ENCODE measurements around the gene RLF. TPM values are rescaled to one million over a fixed set of nuclear protein-coding genes. Genes with fewer than 3 reads are reported as not detected.

The RLF gene
- 14.1 and 15.1 TPM in 2 replicates for total RNA-seq

DNA sequence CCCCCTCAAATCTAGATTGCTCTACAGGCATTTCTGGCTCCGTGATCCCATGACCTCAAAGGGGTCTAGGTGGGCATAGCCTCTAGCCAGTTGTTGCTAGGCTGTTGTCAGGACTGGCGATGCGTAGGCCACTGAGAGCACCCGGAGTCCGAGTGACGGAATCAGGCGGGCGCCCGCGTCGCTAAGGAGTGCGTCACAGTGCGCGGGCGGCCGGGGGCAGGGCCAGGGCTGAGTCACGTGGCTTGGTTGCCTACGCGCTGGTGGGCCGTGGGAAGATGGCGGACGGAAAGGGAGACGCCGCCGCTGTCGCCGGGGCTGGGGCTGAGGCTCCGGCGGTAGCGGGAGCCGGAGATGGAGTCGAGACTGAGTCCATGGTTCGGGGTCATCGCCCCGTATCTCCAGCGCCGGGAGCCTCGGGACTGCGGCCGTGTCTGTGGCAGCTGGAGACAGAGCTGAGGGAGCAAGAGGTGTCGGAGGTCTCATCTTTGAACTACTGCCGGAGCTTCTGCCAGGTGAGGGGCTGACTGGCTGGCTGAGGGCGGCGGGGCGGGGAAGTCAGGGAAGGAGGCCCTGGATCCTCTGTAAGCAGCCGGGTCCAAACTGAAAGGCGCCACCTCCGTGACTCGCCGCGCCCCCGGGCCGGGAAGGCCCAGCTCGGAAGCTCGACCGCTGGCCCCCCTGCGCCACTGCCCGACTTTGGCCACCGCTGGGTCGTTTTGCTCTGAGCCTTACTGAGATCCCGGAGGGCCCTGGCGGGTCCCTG, at the start of gene RLF:
Gene RLF, plus strand, starts transcription at position 263 of the 763 bp plus-strand sequence. Its CDS starts 13 bp downstream, at position 276.

GRCh38 chr1:40247655-40248054, 86.5 kb downstream of the RLF start, which contains the start of gene TMCO2:
TSS of gene TMCO2 (plus strand) at chr1:40247937. CDS start at chr1:40247994, 57 bp downstream.

GRCh38 chr1:40257688-40258444, 96.7 kb downstream of the RLF start, which contains the start of gene ZMPSTE24:
TSS of gene ZMPSTE24 (plus strand) at chr1:40258236. CDS start at chr1:40258272, 36 bp downstream.

Other genes with a start within 250 kb of the RLF start
- gene MFSD2A, start 206.2 kb upstream of the RLF start, total RNA-seq, result 2.2 and 5.0 TPM in 2 replicates
- 435 and 437 TPM in 2 replicates for gene CAP1, start 120.7 kb upstream of the RLF start, total RNA-seq
- gene PPT1, start 64.1 kb upstream of the RLF start, total RNA-seq, result 46.3 and 49.1 TPM in 2 replicates
- 2.7 TPM in 1 of 2 replicates, not detected in the other for gene TMCO2, start 86.5 kb downstream of the RLF start, total RNA-seq
- 45.9 and 61.9 TPM in 2 replicates for gene ZMPSTE24, start 96.8 kb downstream of the RLF start, total RNA-seq
- 1.5 and 2.0 TPM in 2 replicates for gene COL9A2, start 155.9 kb downstream of the RLF start, total RNA-seq
- gene SMAP2, start 212.3 kb downstream of the RLF start, total RNA-seq, result 22.7 and 26.4 TPM in 2 replicates